CD1c-positive myeloid dendritic cell (primary cell): ENCODE measurements around the gene PLA2G15.
A peak's percentile ranks its signal among the peaks of the same experiment; 100 is the strongest.

Experiments
- DNase-seq: peaks from one replicate; pipeline ENCODE4 v3.0.0-alpha.2; 2016; ENCODE audit errors: extremely low spot score

The PLA2G15 gene

DNA sequence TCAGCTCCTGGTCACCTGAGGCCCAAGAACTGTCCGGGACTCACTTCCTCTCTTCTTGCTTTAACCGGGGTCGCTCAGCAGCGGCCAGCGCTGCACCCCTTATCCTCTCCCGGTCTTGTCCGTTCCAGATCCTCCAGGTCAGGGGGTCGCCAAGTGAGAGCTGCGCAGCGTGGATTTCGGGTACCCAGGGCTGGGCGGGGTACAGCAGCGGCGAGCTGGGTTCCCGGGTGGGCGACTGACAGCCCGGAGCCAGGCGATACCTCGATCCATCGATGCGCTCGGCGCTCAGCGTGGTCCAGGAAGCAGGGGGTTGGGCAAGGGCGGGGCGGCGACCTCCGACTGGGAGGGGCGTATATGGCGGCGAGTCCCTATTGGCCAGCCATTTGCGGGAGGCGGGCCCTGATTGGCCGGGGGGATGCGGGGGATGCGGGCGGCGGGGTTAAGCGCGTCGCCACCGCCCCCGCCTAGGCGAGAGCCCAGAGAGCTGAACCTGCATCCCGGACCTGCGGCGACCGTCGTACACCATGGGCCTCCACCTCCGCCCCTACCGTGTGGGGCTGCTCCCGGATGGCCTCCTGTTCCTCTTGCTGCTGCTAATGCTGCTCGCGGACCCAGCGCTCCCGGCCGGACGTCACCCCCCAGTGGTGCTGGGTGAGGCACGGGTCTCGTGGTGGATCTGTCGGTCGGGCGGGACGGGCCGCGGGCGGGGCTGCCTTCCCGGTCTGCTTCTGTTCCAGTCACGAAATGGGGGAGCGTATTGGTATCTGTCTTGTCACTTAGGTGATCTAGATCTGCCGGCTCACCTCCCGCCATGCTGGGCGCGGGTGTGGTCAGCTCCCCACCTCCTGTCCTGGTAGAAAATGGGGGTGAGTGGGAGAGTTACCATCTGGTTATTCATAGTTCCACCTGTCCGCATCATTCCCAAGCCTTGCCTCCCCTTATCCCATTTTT lies at the start of gene PLA2G15:
PLA2G15 (plus strand) TSS at position 471 of the 951 bp plus-strand sequence; CDS start at position 525, 54 bp downstream.
- peak; percentile 95 for DNase-seq

GRCh38 chr16:68197250-68197649 lies 47.9 kb upstream of the PLA2G15 start:
- DNase-seq = no peak

DNA sequence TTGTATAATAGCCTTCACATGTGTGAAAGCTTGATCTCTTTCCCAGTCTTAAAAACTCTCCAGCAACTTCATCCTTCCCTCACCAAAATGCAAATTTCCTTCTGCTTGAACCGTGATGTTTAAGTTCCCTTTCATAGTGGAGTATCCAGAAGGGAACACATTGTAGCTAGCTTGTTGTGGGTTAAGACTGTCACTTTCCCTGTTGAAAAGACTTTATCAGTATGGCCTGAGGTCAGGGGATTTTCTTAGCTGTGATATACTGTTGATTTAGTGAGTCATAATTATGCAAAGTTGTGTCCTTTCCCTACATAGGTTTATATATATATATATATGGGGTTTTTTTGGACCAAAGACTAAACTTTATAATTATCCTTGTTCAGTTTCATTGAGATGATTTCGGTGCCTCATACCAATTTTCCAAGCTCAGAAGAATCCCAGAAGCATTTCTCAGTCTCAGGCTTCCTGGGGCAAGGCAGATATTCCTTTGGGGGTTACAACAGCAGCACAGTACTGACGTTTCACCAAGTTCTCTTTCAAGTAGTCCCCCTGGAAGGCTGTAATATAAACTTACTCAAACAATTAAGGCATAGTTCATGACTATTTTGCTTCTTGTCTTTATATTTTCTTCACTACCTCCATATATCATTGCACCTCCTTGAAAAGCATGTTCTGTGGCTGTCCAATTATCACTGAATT lies 44.9 kb upstream of the PLA2G15 start:
- no peak for DNase-seq

- DNase-seq = no peak
These were observed 43.1 kb upstream of the PLA2G15 start for GRCh38 chr16:68202091-68202519.

DNA sequence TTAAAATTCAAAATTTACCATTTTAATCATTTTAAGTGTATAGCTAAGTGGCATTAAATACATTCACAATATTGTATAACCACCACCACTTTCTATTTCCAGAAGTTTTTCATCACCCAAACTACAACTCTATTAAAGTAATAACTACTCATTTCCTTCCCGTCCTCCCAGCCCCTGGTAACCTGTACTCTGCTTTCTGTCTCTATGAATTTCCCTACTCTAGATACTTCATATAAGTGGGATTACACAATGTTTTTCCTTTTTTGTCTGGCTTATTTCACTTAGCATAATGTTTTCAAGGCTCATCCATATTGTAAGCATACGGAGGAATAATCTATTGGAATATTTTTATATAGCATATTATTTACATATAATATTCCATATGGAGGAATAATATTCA lies 38.9 kb upstream of the PLA2G15 start:
- DNase-seq = no peak

DNA sequence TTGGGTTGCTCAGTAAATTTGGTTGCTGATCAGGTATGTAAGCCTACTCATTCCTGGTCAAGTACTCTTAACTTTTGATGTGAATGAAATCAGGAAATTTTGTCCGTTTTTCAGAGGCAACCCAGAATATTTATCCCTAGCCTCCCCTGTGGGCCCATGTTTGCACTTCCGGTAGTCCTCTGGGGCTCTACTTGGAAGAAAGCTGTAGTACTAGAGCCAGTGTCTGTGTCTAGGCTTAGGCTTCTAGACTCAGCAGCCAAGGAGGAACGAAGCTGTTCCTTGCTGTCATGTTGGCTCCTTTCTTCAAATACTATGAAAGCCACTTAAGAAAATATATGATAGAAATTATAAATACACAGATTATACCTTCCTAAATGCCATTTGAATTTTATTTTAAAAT lies 30.4 kb upstream of the PLA2G15 start:
- no peak for DNase-seq

DNA sequence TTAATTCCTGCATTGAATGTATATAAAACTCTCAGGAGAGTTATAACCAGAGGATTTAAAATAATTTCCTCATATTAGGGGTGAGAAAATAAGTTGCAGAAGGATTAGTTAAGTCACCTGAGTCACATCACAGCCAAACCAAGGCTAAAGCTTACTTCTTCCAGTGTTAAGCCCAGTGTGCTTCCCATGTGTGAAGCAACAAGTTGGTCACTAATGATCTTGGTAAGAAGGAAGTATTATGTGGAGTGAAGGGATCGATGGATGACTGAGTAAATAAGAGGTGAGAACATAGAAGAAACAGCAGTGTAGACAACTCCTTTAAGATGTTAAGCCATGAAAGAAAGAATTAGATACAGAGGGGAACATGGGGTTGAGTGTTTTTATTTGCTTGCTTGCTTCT lies 29.9 kb upstream of the PLA2G15 start:
- no peak for DNase-seq

DNA sequence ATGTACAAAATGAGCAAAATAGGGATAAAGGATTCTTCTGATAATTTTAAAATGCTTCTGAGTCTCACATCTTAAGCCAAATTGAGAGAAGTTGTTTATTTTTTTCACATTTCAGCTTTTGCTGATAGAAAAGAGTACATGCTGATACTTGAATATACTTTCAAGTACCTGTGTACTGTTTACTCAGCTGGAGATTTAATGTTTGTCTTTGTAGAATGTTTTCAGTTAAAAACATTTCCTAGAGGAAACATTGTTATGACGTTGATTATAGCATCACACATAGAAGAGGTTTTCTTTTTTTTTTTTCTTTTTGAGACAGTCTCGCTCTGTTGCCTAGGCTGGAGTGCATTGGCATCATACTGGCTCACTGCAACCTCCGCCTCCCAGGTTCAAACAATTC lies 28.9 kb upstream of the PLA2G15 start:
- DNase-seq = no peak

GRCh38 chr16:68217506-68217905 lies 27.7 kb upstream of the PLA2G15 start:
- DNase-seq = no peak

DNA sequence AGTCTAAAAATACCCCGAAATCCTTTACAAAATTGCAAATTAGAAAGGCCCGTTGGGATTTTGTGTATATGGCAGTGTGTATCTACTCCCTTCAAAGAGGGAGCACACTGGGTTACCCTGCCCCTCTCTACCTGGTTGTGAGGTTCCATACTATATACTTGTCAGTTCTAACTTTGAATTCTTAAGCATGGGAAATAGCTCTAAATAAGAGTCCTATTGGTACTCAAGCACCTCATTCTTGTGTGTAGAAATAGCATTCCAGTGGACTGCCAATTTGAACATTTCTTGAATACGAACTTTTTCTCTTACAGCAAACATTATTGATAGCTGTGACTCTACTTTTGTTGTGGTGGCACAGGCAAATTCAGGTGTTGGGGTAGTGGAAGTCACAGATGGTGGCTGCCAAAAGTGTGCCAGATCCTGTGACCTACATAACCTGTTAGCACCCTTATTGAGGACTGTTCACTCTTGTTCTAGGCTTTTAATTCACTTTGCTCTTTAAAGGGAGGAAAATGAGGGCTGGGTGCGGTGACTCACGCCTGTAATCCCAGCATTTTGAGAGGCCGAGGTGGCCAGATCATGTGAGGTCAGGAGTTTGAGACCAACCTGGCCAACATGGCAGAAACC lies 25.3 kb upstream of the PLA2G15 start:
- DNase-seq = no peak

- DNase-seq = no peak
These were observed 22.1 kb upstream of the PLA2G15 start for GRCh38 chr16:68223072-68223471.

DNA sequence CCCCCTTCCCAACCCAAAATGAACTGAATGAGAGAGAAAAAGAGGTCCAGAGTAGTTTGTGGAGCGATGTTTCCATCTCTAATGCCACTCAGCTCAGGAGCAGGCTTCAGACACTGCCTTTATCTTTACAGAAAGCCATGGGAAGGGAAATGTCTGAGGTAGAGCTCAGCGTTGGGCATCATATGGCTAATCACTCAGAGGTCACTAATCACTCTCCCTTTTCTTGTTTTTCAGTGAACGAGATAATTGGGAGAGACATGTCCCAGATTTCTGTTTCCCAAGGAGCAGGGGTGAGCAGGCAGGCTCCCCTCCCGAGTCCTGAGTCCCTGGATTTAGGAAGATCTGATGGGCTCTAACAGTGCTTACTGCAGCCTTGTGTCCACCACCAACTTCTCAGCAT lies 19.1 kb upstream of the PLA2G15 start:
- no peak for DNase-seq

DNA sequence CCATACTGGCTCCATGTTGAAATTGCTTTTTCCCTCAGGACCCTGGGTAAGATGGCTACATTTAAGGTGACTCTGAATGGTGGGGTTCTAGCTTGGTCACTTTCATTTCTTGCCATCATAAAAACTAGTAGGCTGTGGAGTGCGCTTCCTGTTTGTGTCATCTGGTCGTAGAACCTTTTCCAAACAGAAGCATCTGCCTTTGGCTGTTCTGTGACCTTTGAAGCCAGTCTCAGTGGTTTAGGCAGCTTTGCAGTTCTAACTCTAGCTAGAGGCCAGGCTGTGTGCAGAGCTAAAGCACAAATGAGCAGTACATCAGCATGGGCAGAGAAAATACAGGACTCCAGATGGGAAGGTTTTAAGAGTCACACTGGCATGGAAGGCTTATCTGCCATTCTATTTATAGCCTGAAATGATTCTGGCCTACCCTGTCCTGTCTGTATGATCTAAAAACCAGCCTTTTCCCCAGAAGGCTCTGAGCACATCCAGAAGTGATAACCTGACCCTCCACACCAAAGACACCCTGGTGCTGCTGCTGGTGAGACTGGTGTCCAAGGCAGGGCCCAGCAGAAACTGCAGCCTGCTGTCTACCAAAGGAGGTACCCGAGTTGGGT lies 17.9 kb upstream of the PLA2G15 start:
- no peak for DNase-seq

- peak; percentile 29 for DNase-seq
These were observed 17.2 kb upstream of the PLA2G15 start for GRCh38 chr16:68227850-68228553.

- DNase-seq = no peak
These were observed 16.5 kb upstream of the PLA2G15 start for GRCh38 chr16:68228652-68229051.

- peak; percentile 62 for DNase-seq
These were observed 15.6 kb upstream of the PLA2G15 start for GRCh38 chr16:68229431-68230175.

DNA sequence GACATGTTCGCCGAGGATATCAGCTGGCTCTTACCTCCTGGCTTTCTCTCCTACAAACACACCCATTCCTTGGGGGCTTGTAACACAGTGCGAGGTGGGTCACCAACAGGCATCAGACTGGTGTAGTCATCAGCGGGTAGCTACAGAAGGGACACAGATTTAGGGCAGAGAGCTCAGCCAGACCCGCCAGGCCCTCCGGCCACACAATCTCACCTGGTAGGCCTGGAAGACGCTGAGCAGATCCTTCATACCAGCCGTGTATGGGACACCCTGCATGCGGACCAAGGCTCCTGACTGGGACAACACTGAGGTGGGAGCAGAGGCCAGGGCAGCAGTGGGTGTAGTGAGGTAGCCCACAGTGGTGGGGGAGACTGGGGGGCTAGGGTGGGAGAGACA lies 15.0 kb upstream of the PLA2G15 start:
- DNase-seq = no peak

- DNase-seq = no peak
These were observed 14.2 kb upstream of the PLA2G15 start for GRCh38 chr16:68230956-68231355.

GRCh38 chr16:68231384-68232136 lies 13.6 kb upstream of the PLA2G15 start:
- DNase-seq = no peak

GRCh38 chr16:68232335-68232734 lies 12.8 kb upstream of the PLA2G15 start:
- no peak for DNase-seq
